Astrocyte (in vitro differentiated cells and primary cell): ENCODE results near the gene DDN. TPM values are rescaled to one million over a fixed set of nuclear protein-coding genes. Genes with fewer than 3 reads are reported as not detected.

Source experiments
- DNase-seq: peaks from one replicate; pipeline ENCODE4 v3.0.0-alpha.2; 2010; ENCODE audit warnings: low read depth
- FAIRE-seq: peaks from 2 replicates; lab custom pipeline; 2011; peaks lifted over from hg19 to GRCh38; lab: Jason Lieb, UNC
- H2AFZ ChIP-seq: 2 replicates; pipeline ENCODE4 v1.6.0; 2012; ENCODE audit warnings: low read depth, low read length, inconsistent platforms
- H3K27ac ChIP-seq: 2 replicates; pipeline ENCODE4 v1.5.1; 2011; ENCODE audit warnings: low read depth, low read length, inconsistent platforms
- H3K27me3 ChIP-seq: 2 replicates; pipeline ENCODE4 v1.6.0; 2011; ENCODE audit warnings: low read length, inconsistent platforms; ENCODE audit not compliant: insufficient read depth
- H3K36me3 ChIP-seq: 2 replicates; pipeline ENCODE4 v1.5.1; 2011; ENCODE audit warnings: low read length, inconsistent platforms; ENCODE audit not compliant: insufficient read depth
- H3K4me1 ChIP-seq: 2 replicates; pipeline ENCODE4 v1.5.1; 2011; ENCODE audit warnings: low read length, inconsistent platforms; ENCODE audit not compliant: insufficient read depth
- H3K4me2 ChIP-seq: 2 replicates; pipeline ENCODE4 v1.6.0; 2012; ENCODE audit warnings: low read length, inconsistent platforms
- H3K4me3 ChIP-seq: 2 replicates; pipeline ENCODE4 v1.5.1; 2011; ENCODE audit warnings: low read depth, mild to moderate bottlenecking, low read length, inconsistent platforms; ENCODE audit not compliant: insufficient read depth
- H3K79me2 ChIP-seq: 2 replicates; pipeline ENCODE4 v1.6.0; 2012; ENCODE audit warnings: mild to moderate bottlenecking, low read length, inconsistent platforms; ENCODE audit not compliant: insufficient read depth
- H3K9ac ChIP-seq: 2 replicates; pipeline ENCODE4 v1.6.0; 2012; ENCODE audit warnings: mild to moderate bottlenecking, low read length, inconsistent platforms
- H3K9me3 ChIP-seq: 2 replicates; pipeline ENCODE4 v1.5.1; 2012; ENCODE audit warnings: low read depth, mild to moderate bottlenecking, low read length, inconsistent platforms; ENCODE audit not compliant: insufficient read depth
- H4K20me1 ChIP-seq: 2 replicates; pipeline ENCODE4 v1.6.0; 2012; ENCODE audit warnings: low read length, inconsistent platforms; ENCODE audit not compliant: insufficient read depth
- H3K27ac Mint-ChIP-seq: one replicate; pipeline ENCODE4 v1.8.0; 2021; ENCODE audit warnings: mild to moderate bottlenecking, mixed read lengths; ENCODE audit not compliant: unreplicated experiment
- H3K27me3 Mint-ChIP-seq: one replicate; pipeline ENCODE4 v1.8.0; 2021; ENCODE audit warnings: low read depth, mixed read lengths; ENCODE audit not compliant: unreplicated experiment
- H3K36me3 Mint-ChIP-seq: one replicate; pipeline ENCODE4 v1.8.0; 2021; ENCODE audit warnings: low read depth, mixed read lengths; ENCODE audit not compliant: unreplicated experiment
- H3K4me1 Mint-ChIP-seq: one replicate; pipeline ENCODE4 v1.8.0; 2021; ENCODE audit warnings: low read depth, mixed read lengths; ENCODE audit not compliant: unreplicated experiment
- H3K4me3 Mint-ChIP-seq: one replicate; pipeline ENCODE4 v1.8.0; 2021; ENCODE audit warnings: mild to moderate bottlenecking, moderate library complexity, mixed read lengths; ENCODE audit not compliant: unreplicated experiment
- H3K9me3 Mint-ChIP-seq: one replicate; pipeline ENCODE4 v1.8.0; 2021; ENCODE audit warnings: mild to moderate bottlenecking, mixed read lengths; ENCODE audit not compliant: unreplicated experiment
- CTCF ChIP-seq: IDR thresholded peaks from 2 replicates; pipeline ENCODE4 v1.5.1; 2011; ENCODE audit warnings: low read depth, mild to moderate bottlenecking, inconsistent platforms, low read length, moderate library complexity; ENCODE audit not compliant: insufficient read depth
- EZH2 ChIP-seq: IDR thresholded peaks from 2 replicates; pipeline ENCODE4 v1.6.1; 2012; ENCODE audit warnings: mild to moderate bottlenecking, low read length, inconsistent platforms; ENCODE audit not compliant: insufficient read depth
- total RNA-seq: library from RNA; stranded (reverse); gene quantifications from 2 replicates; pipeline ENCODE4 v1.2.1, GENCODE V29; 2021

The DDN gene
- total RNA-seq, 1 donor from 2014 or later = 0.50 TPM

DNA sequence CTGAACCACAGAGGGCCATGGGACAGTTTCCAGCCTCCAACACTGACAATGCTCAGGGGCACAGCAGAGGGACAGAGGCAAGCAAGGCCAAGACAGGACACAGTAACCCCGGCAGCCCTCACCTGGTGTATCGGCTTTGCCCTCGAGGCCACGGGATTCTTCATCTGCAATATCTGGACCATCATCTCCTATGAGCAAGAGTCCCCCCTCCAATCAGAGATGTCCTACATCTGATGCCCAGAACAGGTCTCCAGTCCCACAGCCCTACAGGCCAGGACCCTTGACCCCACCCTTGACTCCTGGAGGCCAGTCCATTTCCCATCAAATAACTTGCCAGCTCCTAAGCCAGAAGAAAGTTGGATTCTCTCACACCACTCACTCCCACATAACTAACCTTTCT is 44.1 kb upstream of the DDN start:
- H3K79me2 ChIP-seq = peaks cover 19% of the 10 kb centered on the region
- H3K27me3 Mint-ChIP-seq = no peaks in the 10 kb centered on the region
- H3K36me3 Mint-ChIP-seq = peaks cover 36% of the 10 kb centered on the region
- no peak for TF ChIP-seq CTCF
- no peak for TF ChIP-seq EZH2
- H3K9me3 Mint-ChIP-seq = no peaks in the 10 kb centered on the region
- H3K4me2 ChIP-seq = no peak overlapping the region
- no peaks in the 10 kb centered on the region for H3K27me3 ChIP-seq
- no peak overlapping the region for H3K27ac Mint-ChIP-seq
- no peaks in the 10 kb centered on the region for H3K9me3 ChIP-seq
- H3K36me3 ChIP-seq = peaks cover 53% of the 10 kb centered on the region
- H3K27ac ChIP-seq = no peak overlapping the region
- no peaks in the 10 kb centered on the region for H3K4me1 ChIP-seq
- H3K4me3 Mint-ChIP-seq = no peak overlapping the region
- H3K9ac ChIP-seq = no peak overlapping the region
- FAIRE-seq (no peak), DNase-seq (no peak)
- peaks cover under 1% of the 10 kb centered on the region for H3K4me1 Mint-ChIP-seq
- H4K20me1 ChIP-seq = peaks cover 78% of the 10 kb centered on the region
- no peak overlapping the region for H3K4me3 ChIP-seq
- no peak overlapping the region for H2AFZ ChIP-seq

DNA sequence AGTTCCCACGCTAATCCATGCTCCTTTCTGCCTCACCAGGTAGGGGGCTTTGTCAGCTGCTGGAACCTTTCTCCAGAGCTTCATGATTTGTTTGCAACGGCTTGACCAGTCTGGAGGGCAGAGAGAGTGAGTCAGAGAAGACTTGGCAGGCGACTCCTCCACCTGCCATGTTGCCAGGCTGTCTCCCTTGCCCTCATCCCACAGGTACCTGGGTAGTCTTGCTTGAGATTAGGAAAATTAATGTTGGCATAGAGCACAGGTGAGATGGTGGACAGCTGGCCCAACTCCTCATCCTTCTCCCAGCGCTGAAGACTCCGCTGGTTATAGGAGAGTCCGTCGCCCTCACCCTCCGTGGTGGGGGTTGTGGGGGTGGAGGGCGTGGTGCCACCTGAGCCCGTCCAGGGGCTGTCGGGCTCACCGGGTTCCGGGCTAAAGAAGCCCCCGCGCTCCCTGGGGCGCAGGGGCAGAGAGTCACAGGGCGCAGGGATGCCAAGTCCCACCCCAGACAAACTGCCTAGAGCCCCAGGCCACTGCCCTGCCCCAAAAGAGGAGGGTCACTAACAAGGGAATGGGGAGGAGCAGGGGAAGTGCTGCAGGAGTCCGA is 42.8 kb upstream of the DDN start:
- Histone ChIP-seq H3K9ac (no peak overlapping the region), H3K4me1 (no peaks in the 10 kb centered on the region), H3K79me2 (peaks cover 23% of the 10 kb centered on the region), H3K9me3 (no peaks in the 10 kb centered on the region), H4K20me1 (peaks cover 82% of the 10 kb centered on the region), H2AFZ (no peak overlapping the region), H3K36me3 (peaks cover 54% of the 10 kb centered on the region), H3K27ac (no peak overlapping the region), H3K4me3 (no peak overlapping the region), H3K27me3 (no peaks in the 10 kb centered on the region), H3K4me2 (no peak overlapping the region)
- no peak overlapping the region for H3K27ac Mint-ChIP-seq
- H3K27me3 Mint-ChIP-seq = no peaks in the 10 kb centered on the region
- DNase-seq (no peak), FAIRE-seq (no peak)
- H3K36me3 Mint-ChIP-seq = peaks cover 31% of the 10 kb centered on the region
- no peaks in the 10 kb centered on the region for H3K9me3 Mint-ChIP-seq
- no peaks in the 10 kb centered on the region for H3K4me1 Mint-ChIP-seq
- no peak overlapping the region for H3K4me3 Mint-ChIP-seq
- TF ChIP-seq CTCF (no peak), EZH2 (no peak)
